Sigmoid colon (tissue), 7 donors: ENCODE measurements around the gene SYNGR4. TPM values are rescaled to one million over a fixed set of nuclear protein-coding genes. Genes with fewer than 3 reads are reported as not detected.
A peak's percentile ranks its signal among the peaks of the same experiment; 100 is the strongest.

ENCODE experiments used
- DNase-seq: peaks from one replicate; pipeline ENCODE4 v3.0.0-alpha.2; 2019
- H3K27ac ChIP-seq, 4 donors: fragments of 200-600 bp; sonication (generic); one replicate each; pipeline ENCODE4 v1.5.1; 2016 to 2019; ENCODE audit warnings: mild to moderate bottlenecking in 1 of 4
- H3K27me3 ChIP-seq, 3 donors: fragments of 200-600 bp; sonication (generic); one replicate each; pipeline ENCODE4 v1.5.1; 2019; ENCODE audit warnings: mild to moderate bottlenecking in 1 of 3
- H3K36me3 ChIP-seq, 4 donors: fragments of 200-600 bp; sonication (generic); one replicate each; pipeline ENCODE4 v1.5.1; 2016 to 2019
- H3K4me1 ChIP-seq, 4 donors: fragments of 200-600 bp; sonication (generic); one replicate each; pipeline ENCODE4 v1.5.1; 2017 to 2019
- H3K4me3 ChIP-seq, 4 donors: fragments of 200-600 bp; sonication (generic); one replicate each; pipeline ENCODE4 v1.5.1; 2017 to 2019; ENCODE audit warnings: mild to moderate bottlenecking in 2 of 4, moderate library complexity in 1 of 4
- H3K9me3 ChIP-seq, 4 donors: fragments of 200-600 bp in 3 of 4; sonication (generic) in 3 of 4; one replicate each; pipeline versions ENCODE4 v1.5.1 to v1.6.1; 2013 to 2019
- CTCF ChIP-seq, 4 experiments: fragments of 450-650 bp in 3 of 4; fragments of 200-600 bp in 1 of 4; IDR thresholded peaks; one replicate each; pipeline ENCODE4 v1.5.1; 2016 to 2019; ENCODE audit warnings: antibody characterized with exemption in 4 of 4, mild to moderate bottlenecking in 3 of 4, moderate library complexity in 2 of 4
- EP300 ChIP-seq, 4 donors: sonication (generic); formaldehyde crosslinking; IDR thresholded peaks; one replicate each; pipeline ENCODE4 v1.6.1; 2017; ENCODE audit warnings: antibody characterized with exemption in 4 of 4
- POLR2A ChIP-seq, 2 donors: fragments of 450-650 bp; IDR thresholded peaks; one replicate each; pipeline ENCODE4 v1.6.1; 2016; ENCODE audit warnings: antibody characterized with exemption in 2 of 2, mild to moderate bottlenecking in 2 of 2, moderate library complexity in 2 of 2
- POLR2AphosphoS5 ChIP-seq, 4 donors: sonication (generic); formaldehyde crosslinking; IDR thresholded peaks; one replicate each; pipeline ENCODE4 v1.6.1; 2017; ENCODE audit warnings: antibody characterized with exemption in 4 of 4
- WGBS, 2 donors: extraction: QIAGEN DNeasy Blood & Tissue Kit; methylation state at CpG; one replicate each; pipeline ENCODE4 v1.1.7; 2013; 5-methylcytosine and 5-hydroxymethylcytosine counted together
- intact Hi-C: fragments of 100-400 bp; cut with DNase I; formaldehyde crosslinking; loops from one replicate; pipeline ENCODE4 v1.15.1; 2023
- polyA plus RNA-seq, 3 donors: library from polyadenylated mRNA; stranded (reverse); fragments of 200-250 nt; gene quantifications; one replicate each; pipeline ENCODE4 v1.2.3, GENCODE V29; 2013
- total RNA-seq, 4 donors: library from RNA; depleted of rRNA; stranded (reverse); fragments of >200 nt; gene quantifications; one replicate each; pipeline ENCODE4 v1.1.0, GENCODE V29; 2016
- donor health status: healthy with polysubstance abuse.
- donor health status: Bipolar disorder and iron deficiency.
- donor health status: healthy.

Gene SYNGR4
- total and polyA plus RNA-seq, 7 donors = 0.25 TPM; not detected in 6

- intact Hi-C loops = no loop called here
- no peak for TF ChIP-seq EP300 (IDR thresholded peaks at IDR 0.05)
- no peak for TF ChIP-seq CTCF (IDR thresholded peaks at IDR 0.05)
- TF ChIP-seq POLR2AphosphoS5 (IDR thresholded peaks at IDR 0.05) = no peak
- no peak for TF ChIP-seq POLR2A (IDR thresholded peaks at IDR 0.05)
- WGBS, 2 donors = 91 to 94% methylated on average over 2 of the region's 2 CpGs
- H3K36me3 ChIP-seq = peaks cover 0 to 12% (median 0%) of the 10 kb centered on the region in 4 donors
- peaks cover 0 to 5% (median 0%) of the 10 kb centered on the region in 4 donors for H3K4me1 ChIP-seq
- H3K4me3 ChIP-seq = no peak overlapping the region
- H3K27me3 ChIP-seq = no peaks in the 10 kb centered on the region
- no peak for DNase-seq
- no peak overlapping the region for H3K27ac ChIP-seq
- no peaks in the 10 kb centered on the region for H3K9me3 ChIP-seq
Measured at GRCh38 chr19:48346191-48346590, 18.0 kb upstream of the SYNGR4 start.

GRCh38 chr19:48348045-48348444 lies 16.1 kb upstream of the SYNGR4 start:
- Histone ChIP-seq H3K4me3 (no peak overlapping the region), H3K36me3 (peaks cover 0 to 6% (median 0%) of the 10 kb centered on the region in 4 donors), H3K27ac (no peak overlapping the region), H3K9me3 (no peaks in the 10 kb centered on the region), H3K4me1 (peaks cover 0 to 5% (median 0%) of the 10 kb centered on the region in 4 donors), H3K27me3 (no peaks in the 10 kb centered on the region)
- no peak for DNase-seq
- TF ChIP-seq CTCF (IDR thresholded peaks at IDR 0.05) (no peak), EP300 (IDR thresholded peaks at IDR 0.05) (no peak), POLR2A (IDR thresholded peaks at IDR 0.05) (no peak), POLR2AphosphoS5 (IDR thresholded peaks at IDR 0.05) (no peak)
- WGBS, 2 donors = 77% methylated on average over 5 of the region's 5 CpGs
- intact Hi-C loops = no loop called here

- Histone ChIP-seq H3K27ac (no peak overlapping the region), H3K36me3 (peaks cover 0 to 6% (median 0%) of the 10 kb centered on the region in 4 donors), H3K27me3 (no peaks in the 10 kb centered on the region), H3K4me1 (peaks cover 0 to 5% (median 0%) of the 10 kb centered on the region in 4 donors), H3K4me3 (no peak overlapping the region), H3K9me3 (no peaks in the 10 kb centered on the region)
- WGBS, 2 donors = 92 to 93% methylated on average over 7 of the region's 7 CpGs
- intact Hi-C loops = no loop called here
- TF ChIP-seq POLR2A (IDR thresholded peaks at IDR 0.05) (no peak), EP300 (IDR thresholded peaks at IDR 0.05) (no peak)
- no peak for DNase-seq
Measured at GRCh38 chr19:48348737-48349136, 15.4 kb upstream of the SYNGR4 start.

GRCh38 chr19:48350856-48351255 lies 13.3 kb upstream of the SYNGR4 start:
- Histone ChIP-seq H3K4me3 (no peak overlapping the region), H3K27ac (no peak overlapping the region), H3K27me3 (no peaks in the 10 kb centered on the region), H3K36me3 (no peaks in the 10 kb centered on the region), H3K9me3 (no peaks in the 10 kb centered on the region), H3K4me1 (peaks cover 0 to 5% (median 0%) of the 10 kb centered on the region in 4 donors)
- TF ChIP-seq POLR2AphosphoS5 (IDR thresholded peaks at IDR 0.05) = no peak
- TF ChIP-seq EP300 (IDR thresholded peaks at IDR 0.05) = no peak
- no peak for TF ChIP-seq CTCF (IDR thresholded peaks at IDR 0.05)
- no peak for TF ChIP-seq POLR2A (IDR thresholded peaks at IDR 0.05)
- intact Hi-C loops = no loop called here
- 91 to 96% methylated on average over 5 of the region's 5 CpGs for WGBS, 2 donors
- DNase-seq = no peak

- H3K27me3 ChIP-seq = no peaks in the 10 kb centered on the region
- intact Hi-C loops = no loop called here
- 33 to 49% methylated on average over 8 of the region's 8 CpGs for whole genome bisulfite sequencing, 2 donors
- TF ChIP-seq POLR2AphosphoS5 (IDR thresholded peaks at IDR 0.05) = no peak
- peak in 3 of 4 experiments; percentile 35 to 69 (median 58) for TF ChIP-seq CTCF (IDR thresholded peaks at IDR 0.05)
- no peak overlapping the region for H3K27ac ChIP-seq
- DNase-seq = peak; percentile 73
- no peaks in the 10 kb centered on the region for H3K36me3 ChIP-seq
- H3K9me3 ChIP-seq = no peaks in the 10 kb centered on the region
- H3K4me1 ChIP-seq = peaks cover 0 to 5% (median 0%) of the 10 kb centered on the region in 4 donors
- no peak overlapping the region for H3K4me3 ChIP-seq
Measured at GRCh38 chr19:48351341-48351752, 12.8 kb upstream of the SYNGR4 start.
